GM21786 (cell line): Measurements from ENCODE around the gene NHERF1.

Experiments
- ATAC-seq: cut with Tn5 transposase; IDR thresholded peaks from one replicate; pipeline ENCODE4 v1.9.1; 2021; ENCODE audit not compliant: unreplicated experiment

NHERF1 gene

DNA sequence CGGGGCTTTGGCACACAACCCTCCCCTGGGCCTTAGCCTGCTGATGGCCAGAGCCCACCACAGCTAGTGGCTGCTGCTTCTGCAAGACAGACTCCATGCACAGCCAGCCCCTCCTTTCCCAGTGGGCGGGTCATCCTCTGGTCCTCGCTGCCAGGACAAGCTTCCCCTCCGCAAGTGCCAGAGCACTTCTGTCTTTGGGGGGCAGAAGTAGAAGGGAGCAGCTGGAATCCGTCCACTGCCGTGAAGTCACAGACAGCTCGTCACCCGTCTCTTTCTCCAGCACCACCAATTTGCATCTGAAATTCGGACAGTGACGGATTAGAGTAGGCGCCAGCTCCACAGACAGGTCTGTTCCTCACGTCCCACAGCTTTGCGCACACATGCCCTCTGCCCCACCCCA lies 59.0 kb downstream of the NHERF1 start:
- ATAC-seq = no peak

DNA sequence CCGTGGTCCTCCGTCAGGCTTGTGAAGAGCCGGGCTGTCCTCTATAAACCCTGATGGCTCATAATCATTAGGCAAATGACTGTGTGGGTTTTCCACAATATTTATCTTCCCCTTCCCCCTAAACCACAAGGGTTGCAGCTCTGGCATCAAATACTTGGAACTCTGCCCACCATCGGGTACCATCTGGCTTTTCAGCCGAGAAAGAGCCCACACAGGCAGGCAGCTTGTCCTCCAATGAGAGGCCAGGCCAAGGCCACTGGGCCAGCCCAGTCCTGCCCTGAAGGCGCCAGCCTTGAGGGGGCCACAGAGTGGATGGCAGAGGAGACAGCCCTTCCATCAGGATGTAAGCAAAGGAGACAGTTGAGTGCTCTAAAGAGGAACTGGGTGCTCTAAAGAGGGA lies 59.5 kb downstream of the NHERF1 start:
- no peak for ATAC-seq

DNA sequence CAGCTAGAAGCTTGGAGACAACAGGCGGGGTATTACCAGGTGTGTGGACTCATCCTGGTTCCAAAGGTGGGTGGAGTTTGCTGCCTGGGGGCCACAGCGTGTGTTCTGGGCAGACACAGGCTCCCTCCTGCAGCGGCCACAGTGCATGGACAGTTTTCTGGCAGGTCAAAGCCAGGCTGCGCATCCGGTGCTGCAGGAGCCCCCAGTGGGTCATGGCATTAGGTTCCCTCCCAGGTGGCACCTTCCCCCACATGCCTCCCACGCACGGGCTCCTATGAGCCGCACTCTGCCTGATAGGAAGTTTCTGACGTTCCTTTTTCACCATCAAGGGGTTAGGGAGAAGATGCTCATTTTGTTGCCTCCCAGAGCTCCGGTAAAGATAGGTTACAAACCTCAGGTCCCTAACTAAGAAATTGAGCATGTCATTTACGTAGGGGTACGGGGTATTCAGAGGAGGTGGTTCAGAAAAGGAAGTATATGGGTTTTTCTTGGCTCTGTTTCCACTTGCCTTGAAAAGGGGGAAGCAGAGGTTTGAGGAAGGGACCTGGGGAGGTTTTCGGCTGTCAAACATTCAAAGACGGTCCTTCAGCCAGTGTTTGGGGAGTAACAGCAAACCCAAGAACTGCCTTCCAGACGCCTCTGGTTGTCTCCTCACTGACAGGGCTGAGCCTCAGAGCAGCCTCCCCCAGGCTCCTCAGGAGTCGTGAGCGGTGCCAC lies 60.4 kb downstream of the NHERF1 start:
- no peak for ATAC-seq

DNA sequence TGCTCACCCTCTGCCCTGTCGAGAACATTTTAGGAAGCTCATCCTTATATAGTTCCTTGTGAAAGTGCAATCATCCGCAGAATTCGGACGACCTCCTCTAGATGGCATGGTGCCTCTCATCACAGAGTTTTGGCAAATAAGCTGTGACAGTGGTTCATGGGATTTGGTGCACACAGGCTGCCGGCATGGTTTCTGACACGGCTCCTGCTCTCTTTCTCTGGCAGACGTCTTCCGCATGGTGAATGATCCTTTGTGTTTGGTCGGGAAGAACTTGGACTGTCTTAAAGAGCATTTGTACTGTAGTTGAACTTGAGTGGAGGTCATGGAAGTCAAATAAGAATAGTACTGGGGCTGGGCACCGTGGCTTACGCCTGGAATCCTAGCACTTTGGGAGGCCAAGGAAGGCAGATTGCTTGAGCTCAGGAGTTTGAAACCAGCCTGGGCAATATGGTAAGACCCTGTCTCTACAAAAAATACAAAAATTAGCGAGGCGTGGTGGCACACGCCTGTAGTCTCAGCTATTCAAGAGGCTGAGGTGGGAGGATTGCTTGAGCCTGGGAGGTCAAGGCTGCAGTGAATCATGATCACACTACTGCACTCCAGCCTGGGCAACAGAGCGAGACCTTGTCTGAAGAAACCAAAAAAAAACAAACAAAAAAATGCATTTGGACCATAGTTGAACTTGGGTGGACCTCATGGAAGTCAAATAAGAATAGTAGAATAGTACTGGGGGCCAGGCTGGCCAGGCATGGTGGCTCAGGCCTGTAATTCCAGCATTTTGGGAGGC lies 62.5 kb downstream of the NHERF1 start:
- ATAC-seq = no peak

DNA sequence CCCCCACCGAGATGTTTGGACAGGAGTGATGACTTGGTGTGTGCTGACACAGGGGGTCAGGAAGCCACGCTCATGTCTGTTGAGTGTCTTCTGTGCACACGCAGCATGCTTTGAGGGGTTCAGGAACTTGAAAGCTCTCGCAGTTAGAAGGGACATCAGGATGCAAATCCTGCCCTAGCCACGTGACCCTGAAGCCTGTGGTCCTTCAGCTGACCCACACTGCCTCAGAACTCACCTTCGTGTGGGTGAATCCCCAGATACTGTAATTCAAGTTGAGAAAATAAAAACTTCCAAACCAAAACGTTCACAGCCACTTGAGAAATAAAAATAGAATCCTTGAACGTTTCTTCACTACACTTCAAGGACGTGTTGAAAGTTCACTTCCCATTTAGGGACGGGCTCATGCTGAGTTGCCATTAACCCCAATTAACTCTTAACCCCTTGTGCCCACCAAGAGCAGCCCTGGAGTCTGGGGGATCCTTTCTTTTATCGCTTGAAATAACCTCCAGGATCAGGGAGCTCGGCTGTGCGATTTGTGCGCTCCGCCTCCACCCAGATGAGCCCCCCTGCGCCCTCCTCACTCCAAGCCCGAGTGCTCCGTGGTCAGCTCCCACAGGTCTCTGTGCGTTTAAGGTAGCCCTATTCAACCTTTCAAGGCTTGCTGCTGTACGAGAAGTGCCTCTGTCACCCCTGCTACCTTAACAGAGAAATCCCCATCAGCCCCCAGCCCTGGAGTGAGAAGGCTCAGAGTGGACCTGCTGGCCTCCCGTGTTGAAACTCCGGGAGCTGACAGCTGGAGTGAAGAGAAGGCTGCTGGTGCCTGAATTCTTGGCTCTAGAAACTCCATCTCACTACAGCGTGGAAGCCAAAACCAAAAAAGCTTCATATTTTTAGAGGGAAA lies 63.9 kb downstream of the NHERF1 start:
- ATAC-seq = no peak

DNA sequence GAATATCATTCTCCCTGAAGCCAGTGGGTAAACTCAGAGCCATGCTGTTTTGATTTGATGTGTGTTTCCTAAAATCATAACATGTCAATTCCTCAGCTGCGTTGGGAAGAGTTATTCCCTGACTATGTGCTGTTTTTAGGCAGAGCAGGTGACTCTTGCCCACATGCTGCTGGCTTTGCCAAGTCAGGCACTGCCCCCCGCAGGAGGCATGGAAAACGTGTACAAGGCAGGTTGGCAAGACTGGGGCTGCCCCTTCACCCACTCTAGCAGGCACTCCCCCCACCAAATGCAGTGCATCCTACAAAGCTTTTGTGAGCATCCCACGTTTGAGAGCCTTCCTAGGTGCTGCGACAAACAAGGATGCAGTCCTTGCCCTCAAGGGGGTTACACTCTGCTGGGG lies 66.0 kb downstream of the NHERF1 start:
- no peak for ATAC-seq

DNA sequence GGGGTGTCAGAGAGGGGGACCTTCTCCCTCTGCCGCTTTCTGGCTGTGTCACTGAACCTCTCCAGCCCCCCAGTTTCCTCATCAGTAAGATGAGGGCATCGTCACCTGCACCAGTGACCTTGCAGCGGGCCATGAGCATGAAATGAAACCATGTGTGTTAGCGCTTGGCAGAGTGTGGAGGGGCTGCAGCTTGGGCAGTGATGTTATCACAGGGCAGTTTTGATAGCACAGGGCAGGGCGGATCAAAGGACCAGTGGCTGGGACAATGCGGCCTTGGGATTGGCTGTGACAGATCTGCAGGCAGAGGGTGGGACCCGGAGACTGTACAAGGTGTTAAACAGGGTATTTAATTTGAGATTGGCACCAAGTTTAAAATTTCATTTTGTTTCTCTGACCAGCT lies 66.6 kb downstream of the NHERF1 start:
- no peak for ATAC-seq

DNA sequence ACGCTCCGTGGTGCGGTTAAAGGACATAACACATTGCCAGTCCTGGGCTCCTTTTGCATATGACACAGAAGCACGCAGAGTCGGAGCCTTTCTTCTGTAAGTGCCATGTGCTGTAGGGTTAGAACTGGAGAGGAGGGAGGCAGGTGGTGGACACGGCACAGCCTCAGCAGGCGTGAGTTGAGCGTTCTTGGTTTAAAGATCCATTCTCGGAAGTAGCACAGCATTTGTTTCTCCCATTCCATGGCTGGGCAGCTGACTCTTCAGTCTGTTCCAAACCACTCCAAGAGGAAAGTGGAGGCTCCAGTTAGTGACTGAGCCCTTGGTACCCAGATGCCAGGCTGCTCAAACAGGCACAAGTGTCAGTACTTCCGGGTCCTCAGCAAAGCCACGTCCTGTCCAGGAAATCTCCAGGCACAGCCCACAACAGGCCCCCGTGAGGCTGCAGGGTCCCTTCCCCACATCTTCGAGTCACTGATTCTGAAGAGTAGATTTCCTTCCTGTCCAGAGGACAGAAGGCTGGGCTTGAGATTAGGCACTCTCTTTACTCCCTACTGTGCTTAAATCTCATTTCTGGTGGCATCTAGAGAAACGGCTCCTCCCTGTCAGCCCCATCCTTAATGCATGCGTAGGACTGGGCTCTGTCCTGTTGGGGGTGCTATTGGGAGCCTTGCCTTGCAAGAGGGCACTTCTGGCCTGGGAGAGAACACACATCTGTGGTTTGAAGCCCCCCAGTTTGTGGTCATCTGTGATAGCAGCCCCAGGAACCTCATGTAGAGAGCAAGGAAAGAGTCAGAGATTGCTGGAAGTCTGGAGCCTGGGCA lies 67.3 kb downstream of the NHERF1 start:
- no peak for ATAC-seq

DNA sequence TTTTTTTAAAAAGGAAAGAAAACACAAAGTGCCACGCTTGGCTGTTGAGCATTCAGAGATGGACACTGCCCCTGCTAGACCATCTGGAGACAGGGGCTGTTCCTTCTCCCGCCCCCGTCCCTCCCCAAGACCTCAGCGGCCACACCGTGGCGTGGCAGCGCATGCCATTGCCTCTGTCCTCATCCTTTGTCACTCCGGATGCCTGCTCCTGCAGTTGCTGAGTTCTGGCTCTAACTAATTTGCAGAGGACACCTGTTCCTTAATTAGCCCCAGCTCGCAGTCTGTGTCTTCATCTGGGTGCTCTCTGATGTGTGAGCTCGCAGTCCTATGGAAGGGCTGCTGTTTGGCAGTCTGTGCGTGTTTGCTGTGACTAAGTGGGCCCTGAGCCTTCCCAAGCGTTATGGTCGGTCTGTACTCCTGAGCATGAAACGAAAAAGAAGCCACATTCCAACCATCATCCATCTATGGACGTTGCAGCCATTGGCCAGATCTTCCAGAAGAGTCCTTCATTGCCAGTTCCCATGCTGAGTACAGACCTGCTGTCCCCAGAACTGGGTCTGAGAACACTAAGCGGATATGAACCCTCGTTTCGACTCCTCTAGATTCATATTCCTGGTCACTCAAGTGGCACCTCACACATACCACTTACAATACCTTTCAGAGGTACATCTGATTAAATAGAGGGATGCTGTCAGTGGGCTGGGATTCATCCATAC lies 68.6 kb downstream of the NHERF1 start:
- no peak for ATAC-seq

DNA sequence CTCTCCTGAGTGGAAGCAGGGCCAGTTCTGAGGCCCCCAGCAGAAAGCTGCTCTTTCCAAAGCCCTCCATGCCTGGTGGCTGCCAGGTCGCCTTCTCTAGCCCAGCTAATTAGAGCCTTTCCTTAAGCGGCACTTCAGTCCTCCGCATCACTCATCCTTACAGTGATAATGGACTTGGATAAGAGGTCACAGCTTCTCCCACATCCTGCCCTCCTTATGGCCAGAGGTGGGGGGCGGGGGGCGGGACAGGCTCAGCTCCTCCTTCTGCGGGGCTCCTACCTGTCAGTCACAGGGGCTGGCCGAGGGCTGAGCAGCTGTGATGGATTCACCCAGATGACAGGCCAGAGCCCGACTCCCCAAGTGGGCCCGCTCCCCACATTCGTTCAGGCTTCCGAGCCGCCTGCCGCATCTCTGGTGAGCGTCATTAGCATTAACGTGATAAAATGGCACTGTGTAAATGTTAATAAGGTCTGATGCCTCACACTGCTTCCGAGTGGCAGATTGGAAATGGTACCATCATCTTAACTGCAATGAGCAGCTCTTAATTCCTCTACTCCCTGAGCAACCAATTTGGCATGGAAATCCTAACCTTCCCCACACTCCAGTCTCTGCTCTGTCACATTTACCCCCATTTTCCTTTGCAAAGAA lies 70.0 kb downstream of the NHERF1 start:
- no peak for ATAC-seq
